Central memory CD8-positive, alpha-beta T cell (primary cell): Measurements from ENCODE around the gene MTG2.
A peak's percentile ranks its signal among the peaks of the same experiment; 100 is the strongest.
"Not testable (repeated sequence)": the region's sequence is repeated elsewhere in the genome, so short reads cannot be mapped to it uniquely, and the experiment has no call there.

Source experiments
- ATAC-seq: fragments of 150-1000 bp; cut with Tn5 transposase; replicated peaks from 2 replicates; pipeline ENCODE4 v1.10.0; 2022; ENCODE audit warnings: mild to moderate bottlenecking, moderate FRiP score, moderate number of reproducible peaks; ENCODE audit not compliant: poor library complexity, severe bottlenecking; ENCODE audit errors: extremely low read depth
- DNase-seq, 2 donors: peaks; one replicate each; pipeline ENCODE4 v3.0.0; 2021; ENCODE audit warnings: low spot score in 2 of 2
- H3K27ac Mint-ChIP-seq: one replicate; pipeline ENCODE4 v1.8.0; 2022; ENCODE audit warnings: low read depth, mild to moderate bottlenecking, moderate library complexity, mixed read lengths
- H3K27me3 Mint-ChIP-seq: one replicate; pipeline ENCODE4 v1.8.0; 2022; ENCODE audit warnings: mixed read lengths
- H3K36me3 Mint-ChIP-seq: one replicate; pipeline ENCODE4 v1.8.0; 2022; ENCODE audit warnings: mild to moderate bottlenecking, moderate library complexity, mixed read lengths; ENCODE audit not compliant: insufficient read depth
- H3K4me1 Mint-ChIP-seq: one replicate; pipeline ENCODE4 v1.8.0; 2022; ENCODE audit warnings: mixed read lengths
- H3K4me3 Mint-ChIP-seq: one replicate; pipeline ENCODE4 v1.8.0; 2022; ENCODE audit warnings: mild to moderate bottlenecking, moderate library complexity, mixed read lengths
- H3K9me3 Mint-ChIP-seq: one replicate; pipeline ENCODE4 v1.8.0; 2022; ENCODE audit warnings: mixed read lengths

MTG2 gene

DNA sequence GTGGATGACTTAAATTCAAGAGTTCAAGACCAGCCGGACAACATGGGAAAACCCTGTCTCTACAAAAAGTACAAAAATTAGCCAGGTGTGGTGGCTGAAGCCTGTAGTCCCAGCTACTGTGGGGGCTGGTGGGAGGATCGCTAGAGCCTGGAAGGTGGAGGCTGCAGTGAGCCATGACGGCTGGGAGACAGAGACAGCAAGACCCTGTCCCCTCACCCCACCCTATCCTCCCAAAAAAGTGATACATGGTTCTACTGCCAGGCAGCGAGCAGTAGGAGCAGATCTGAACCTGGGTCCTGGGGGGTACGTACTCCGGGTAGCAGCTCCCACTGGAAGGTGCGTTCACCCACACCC, 41.8 kb upstream of the MTG2 start:
- Mint-ChIP-seq H3K9me3 (no peaks in the 10 kb centered on the region), H3K27ac (peak overlapping the region; percentile 91), H3K27me3 (no peaks in the 10 kb centered on the region), H3K4me3 (peak overlapping the region; percentile 81), H3K36me3 (peaks cover 69% of the 10 kb centered on the region), H3K4me1 (peaks cover 56% of the 10 kb centered on the region)
- DNase-seq (no peak), ATAC-seq (no peak)

DNA sequence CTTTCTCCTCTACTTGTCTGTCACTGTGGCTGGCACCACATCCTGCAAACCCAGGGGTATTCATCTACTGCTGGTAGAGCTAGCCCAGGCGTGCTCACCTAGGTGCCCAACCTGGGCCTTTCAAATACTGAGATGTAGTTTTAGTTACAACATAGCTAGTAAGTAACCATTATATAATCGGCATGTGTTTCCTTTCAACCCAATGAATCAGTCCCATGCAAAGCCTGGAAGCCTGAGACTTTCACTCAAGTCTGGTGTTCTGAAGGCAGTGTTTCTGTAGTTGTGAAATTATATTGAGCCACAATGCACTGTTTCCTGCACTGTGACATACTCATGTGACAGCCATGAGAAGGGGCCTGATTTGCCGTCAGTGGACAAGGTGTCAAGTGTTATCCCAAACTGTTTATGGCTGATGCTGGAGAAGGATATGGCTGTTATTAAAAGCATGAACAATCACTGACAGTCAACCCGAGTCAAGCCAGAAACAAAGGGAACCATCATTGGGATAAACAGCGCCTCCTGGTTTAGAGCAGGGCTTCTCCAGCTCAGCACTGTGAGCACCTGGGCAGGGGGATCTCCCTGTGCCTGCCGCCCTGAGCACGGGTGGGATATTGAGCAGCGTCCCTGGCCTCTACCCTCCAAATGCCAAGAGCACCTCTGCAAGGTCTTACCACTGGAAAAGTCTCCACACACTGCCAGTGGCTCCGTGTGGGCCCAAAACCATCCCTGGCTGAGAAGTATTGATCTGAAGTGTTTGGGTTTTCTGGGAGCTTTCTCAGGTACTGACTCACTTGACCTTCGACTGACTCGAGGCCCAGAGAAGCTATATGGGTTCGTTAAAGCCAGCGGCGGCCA, 41.2 kb upstream of the MTG2 start:
- Mint-ChIP-seq H3K9me3 (no peaks in the 10 kb centered on the region), H3K36me3 (peaks cover 62% of the 10 kb centered on the region), H3K27ac (peak overlapping the region; percentile 91), H3K4me1 (peaks cover 51% of the 10 kb centered on the region), H3K4me3 (peak overlapping the region; percentile 81), H3K27me3 (no peaks in the 10 kb centered on the region)
- ATAC-seq (peak; percentile 62), DNase-seq (peak in 1 of 2 donors; percentile 55)

DNA sequence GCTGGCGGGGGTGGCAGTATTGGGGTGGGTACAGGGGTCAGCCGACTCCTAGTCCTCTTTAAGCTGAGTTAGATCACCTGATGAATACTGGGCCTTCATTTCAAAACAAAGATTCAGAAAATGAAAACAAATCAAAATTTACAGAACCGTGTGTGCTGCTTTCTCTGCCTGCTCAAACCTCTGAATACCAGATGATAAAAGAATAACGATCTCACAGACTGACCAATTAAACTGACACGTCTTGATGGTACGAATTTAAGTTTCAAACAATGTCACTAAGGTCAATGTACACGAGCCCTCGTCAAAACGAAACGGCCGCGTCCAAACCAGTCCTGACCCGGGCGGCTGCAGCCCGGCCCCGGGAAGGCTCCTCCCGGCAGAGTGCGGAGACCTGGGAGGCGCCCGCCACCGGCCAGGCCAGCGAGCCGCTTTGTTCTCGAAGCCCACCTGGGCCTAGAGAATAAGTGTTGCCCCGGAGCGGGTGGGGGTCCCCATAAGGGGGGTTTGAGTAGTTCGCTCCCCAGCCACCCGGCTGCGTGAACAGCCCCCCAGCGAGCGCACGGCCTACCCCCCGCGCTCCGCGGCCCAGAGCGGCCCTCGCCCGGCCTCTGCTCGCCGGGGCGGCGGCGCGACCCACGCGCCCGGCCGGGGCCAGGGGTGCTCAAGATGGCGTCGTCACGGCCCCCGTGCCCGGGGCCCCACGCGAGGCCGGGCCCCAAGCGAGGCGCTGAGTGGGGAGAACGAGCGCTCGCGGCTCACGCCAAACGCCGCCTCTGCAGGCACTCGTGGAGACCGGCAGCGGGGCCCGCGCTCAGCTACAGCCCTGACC, 40.4 kb upstream of the MTG2 start:
- peak; percentile 11 for ATAC-seq
- peak overlapping the region; percentile 91 for H3K27ac Mint-ChIP-seq
- H3K4me1 Mint-ChIP-seq = peaks cover 52% of the 10 kb centered on the region
- H3K9me3 Mint-ChIP-seq = no peaks in the 10 kb centered on the region
- peaks cover 56% of the 10 kb centered on the region for H3K36me3 Mint-ChIP-seq
- no peaks in the 10 kb centered on the region for H3K27me3 Mint-ChIP-seq
- no peak for DNase-seq
- H3K4me3 Mint-ChIP-seq = peak overlapping the region; percentile 81

DNA sequence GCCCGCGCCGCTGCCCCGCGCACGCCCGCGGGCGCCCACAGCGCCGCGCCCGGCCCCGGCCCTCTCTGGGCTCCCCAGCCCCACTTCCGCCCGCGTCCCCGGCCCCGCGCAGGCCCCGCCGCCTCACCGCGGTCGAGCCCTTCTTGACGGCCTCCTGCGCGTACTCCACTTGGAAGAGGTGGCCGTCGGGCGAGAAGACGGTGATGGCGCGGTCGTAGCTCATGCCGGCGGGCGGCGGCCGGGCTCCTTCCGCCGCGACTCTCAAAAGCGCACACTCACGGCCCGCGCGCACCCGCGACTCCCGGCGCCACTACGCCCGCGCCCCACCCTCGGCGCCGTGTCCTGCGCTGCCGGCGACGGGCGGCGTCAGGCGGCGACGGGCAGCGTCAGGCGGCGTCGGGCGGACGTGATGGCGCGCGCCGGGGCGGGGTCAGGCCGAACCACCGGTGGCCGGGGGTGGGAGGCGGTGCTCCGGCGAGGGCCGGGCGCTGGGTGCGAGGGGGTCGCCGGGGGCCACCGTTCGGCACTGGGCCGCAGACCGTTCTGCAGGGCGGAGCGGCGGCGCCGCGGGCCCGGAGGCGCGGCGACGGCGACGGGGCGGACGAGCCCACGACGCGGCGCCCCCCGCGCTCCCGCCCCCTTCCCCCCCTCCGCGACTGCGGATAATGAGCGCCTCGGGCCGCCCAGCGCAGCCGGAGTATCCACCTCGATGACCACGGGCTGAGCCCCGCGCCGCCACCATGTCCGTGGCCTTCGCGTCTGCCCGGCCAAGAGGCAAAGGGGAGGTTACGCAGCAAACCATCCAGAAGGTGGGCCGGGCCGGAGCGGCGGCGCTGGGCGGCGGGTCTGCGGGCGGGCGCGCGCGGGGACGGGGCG, 39.5 kb upstream of the MTG2 start, which contains the start of the genes PSMA7 and SS18L1:
PSMA7 (minus strand) TSS at position 314 of the 876 bp plus-strand sequence; CDS start at position 223, 91 bp downstream.
SS18L1 (plus strand) TSS at position 689 of the 876 bp plus-strand sequence; CDS start at position 741, 52 bp downstream.
- Mint-ChIP-seq H3K27me3 (no peaks in the 10 kb centered on the region), H3K4me3 (peak within 1 kb of the TSS; percentile 81), H3K4me1 (peaks cover 47% of the 10 kb centered on the region), H3K9me3 (no peaks in the 10 kb centered on the region), H3K27ac (peak within 1 kb of the TSS; percentile 91), H3K36me3 (peaks cover 50% of the 10 kb centered on the region)
- peak; percentile 74 to 79 for DNase-seq
- ATAC-seq = peak; percentile 81

DNA sequence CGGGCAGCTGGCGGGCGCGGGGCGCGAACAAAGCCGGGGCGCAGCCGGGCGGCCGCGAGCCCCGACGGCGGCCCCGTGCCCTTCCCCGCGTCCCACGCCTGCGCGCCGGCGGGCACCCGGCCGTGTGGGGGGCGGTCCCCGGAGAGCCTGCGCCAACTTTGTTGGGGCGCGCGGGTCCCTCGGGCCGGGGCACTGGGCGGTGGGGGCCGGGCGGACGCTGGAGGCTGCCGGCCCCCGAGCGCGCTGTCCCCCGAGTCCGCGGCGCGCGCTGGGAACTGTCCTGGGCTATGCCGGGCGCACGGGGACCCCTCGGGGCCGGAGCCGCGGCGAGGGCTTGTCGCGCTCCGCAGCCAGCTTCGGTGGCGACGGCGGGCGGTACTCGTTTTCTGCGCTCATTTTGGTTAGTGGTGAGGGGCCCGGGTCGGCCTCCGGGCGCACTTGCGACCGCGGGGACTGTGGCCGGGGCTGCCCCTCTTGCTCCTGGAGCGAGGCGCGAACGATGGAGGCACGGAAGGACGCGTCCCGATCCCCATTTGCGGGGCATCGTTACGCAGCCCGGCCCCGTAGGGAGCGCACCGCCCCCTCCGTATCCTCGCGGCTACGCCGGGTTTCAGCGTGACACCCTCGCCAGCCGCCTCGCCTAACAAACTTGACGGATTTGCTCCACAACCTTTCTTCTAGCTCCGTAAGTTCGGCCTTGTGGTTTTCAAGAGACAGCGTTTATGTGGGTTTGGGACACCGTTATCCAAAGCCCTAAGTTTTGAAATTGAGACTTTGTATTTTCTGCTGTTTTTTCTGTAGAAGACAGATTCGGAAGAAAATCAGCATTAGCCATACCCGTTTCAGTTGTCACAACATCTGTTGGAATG, 38.6 kb upstream of the MTG2 start:
- peak overlapping the region; percentile 62 for H3K27ac Mint-ChIP-seq
- DNase-seq = peak in 1 of 2 donors; percentile 32
- no peaks in the 10 kb centered on the region for H3K27me3 Mint-ChIP-seq
- no peaks in the 10 kb centered on the region for H3K9me3 Mint-ChIP-seq
- peaks cover 44% of the 10 kb centered on the region for H3K36me3 Mint-ChIP-seq
- peak overlapping the region; percentile 81 for H3K4me3 Mint-ChIP-seq
- peaks cover 47% of the 10 kb centered on the region for H3K4me1 Mint-ChIP-seq
- no peak for ATAC-seq

DNA sequence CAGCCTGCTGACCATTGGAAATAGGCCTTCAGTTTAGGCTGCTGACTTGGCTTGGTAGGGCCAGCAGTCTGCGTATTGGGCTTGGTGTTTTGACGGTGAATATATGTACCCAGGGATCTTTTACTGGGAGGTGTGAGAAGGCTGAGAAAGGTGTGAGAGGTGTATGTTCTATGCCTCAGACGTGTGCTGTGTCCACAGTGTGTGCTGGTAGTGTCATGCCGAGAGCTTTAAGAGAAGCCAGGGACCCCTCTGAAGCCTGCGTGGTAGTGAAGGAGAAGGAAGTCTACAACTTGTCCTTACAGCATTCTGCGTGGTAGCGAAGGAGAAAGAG, 37.2 kb upstream of the MTG2 start:
- Mint-ChIP-seq H3K27me3 (no peaks in the 10 kb centered on the region), H3K4me3 (peak overlapping the region; percentile 79), H3K4me1 (peaks cover 56% of the 10 kb centered on the region), H3K27ac (no peak overlapping the region), H3K36me3 (peaks cover 33% of the 10 kb centered on the region), H3K9me3 (no peaks in the 10 kb centered on the region)
- no peak for DNase-seq
- ATAC-seq = no peak

DNA sequence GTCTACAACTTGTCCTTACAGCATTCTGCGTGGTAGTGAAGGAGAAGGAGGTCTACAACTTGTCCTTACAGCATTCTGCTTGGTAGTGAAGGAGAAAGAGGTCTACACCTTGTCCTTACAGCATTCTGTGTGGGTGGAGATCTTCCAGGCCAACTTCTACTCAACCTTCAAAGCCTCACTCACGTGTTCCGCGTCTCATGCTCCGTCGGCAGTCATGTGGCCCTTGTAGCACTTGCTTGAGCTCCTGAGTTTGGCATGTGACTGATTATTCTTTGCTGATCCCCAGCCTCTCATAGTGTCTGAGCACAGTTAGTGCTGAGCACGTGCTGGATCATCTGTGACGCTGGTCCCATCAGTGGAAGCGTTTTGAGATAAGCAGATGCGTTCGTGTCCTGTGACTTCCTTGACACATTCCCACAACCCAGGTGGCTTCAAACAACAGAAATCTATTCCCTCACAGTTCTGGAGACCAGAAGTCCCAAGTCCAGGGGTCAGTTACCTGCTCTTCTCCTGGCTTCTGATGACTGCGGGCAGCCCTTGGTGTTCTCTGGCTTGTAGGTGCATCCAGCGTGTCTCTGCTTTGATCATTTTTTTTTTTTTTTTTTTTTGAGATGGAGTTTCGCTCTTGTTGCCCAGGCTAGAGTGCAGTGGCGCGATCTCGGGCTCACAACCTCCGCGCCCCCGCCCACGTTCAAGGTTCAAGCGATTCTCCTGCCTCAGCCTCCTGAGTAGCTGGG, 36.6 kb upstream of the MTG2 start:
- ATAC-seq (no peak), DNase-seq (no peak)
- Mint-ChIP-seq H3K4me1 (peaks cover 51% of the 10 kb centered on the region), H3K27me3 (no peaks in the 10 kb centered on the region), H3K36me3 (peaks cover 29% of the 10 kb centered on the region), H3K27ac (no peak overlapping the region), H3K4me3 (no peak overlapping the region), H3K9me3 (no peaks in the 10 kb centered on the region)

DNA sequence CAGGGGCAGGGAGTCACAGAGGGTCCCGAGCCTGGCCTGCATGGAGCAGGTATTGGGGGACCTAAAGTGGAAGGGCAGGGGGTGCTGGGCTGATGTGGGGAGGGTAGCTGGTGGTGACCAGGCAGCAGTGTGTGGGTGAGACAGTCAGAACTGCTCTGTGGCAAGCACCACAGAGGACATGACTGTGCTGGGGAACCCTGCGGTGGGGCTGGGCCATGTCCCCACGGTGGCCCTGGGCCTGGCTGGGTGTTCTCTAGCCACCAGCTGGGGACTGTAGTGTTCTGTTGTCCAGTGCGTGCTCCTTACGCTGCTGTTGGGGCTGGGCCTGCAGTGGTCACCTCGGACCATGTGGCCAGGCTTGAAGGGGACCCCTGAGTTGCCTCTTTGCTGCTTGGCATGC, 35.7 kb upstream of the MTG2 start:
- Mint-ChIP-seq H3K27me3 (no peaks in the 10 kb centered on the region), H3K4me1 (peaks cover 41% of the 10 kb centered on the region), H3K36me3 (peaks cover 21% of the 10 kb centered on the region), H3K27ac (no peak overlapping the region), H3K9me3 (no peaks in the 10 kb centered on the region), H3K4me3 (no peak overlapping the region)
- ATAC-seq (no peak), DNase-seq (no peak)

DNA sequence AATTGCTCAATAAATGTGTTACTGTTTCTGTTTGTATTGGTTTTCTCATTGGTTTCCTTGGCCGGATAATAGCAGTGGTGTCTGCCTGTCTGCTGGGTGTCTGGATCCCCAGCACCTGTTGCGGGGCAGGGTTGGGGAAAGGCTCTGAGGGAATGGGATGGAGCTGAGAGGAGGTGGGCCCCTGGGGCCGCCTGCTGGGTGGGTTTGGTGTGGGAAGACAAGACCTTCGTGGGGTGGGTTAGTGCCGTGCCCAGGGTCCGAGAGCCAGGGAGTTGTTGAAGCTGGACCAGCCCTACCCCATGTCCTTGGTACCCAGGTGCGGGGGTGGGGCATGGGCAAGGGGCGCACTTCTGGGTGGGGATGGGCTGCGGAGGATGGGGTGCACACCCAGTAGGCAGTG, 35.3 kb upstream of the MTG2 start:
- no peak overlapping the region for H3K27ac Mint-ChIP-seq

GRCh38 chr20:62148383-62148782, 34.4 kb upstream of the MTG2 start:
- not testable (repeated sequence) for H3K27ac Mint-ChIP-seq, DNase-seq, H3K4me3 Mint-ChIP-seq, H3K9me3 Mint-ChIP-seq, ATAC-seq, H3K27me3 Mint-ChIP-seq
- Mint-ChIP-seq H3K4me1 (peaks cover 40% of the 10 kb centered on the region), H3K36me3 (peaks cover 20% of the 10 kb centered on the region)

More for the DNA sequence above, 35.3 kb upstream of the MTG2 start:
- no peaks in the 10 kb centered on the region for H3K9me3 Mint-ChIP-seq
- peaks cover 40% of the 10 kb centered on the region for H3K4me1 Mint-ChIP-seq
- no peak overlapping the region for H3K4me3 Mint-ChIP-seq
- H3K36me3 Mint-ChIP-seq = peaks cover 19% of the 10 kb centered on the region
- no peak for DNase-seq
- H3K27me3 Mint-ChIP-seq = no peaks in the 10 kb centered on the region
- no peak for ATAC-seq

DNA sequence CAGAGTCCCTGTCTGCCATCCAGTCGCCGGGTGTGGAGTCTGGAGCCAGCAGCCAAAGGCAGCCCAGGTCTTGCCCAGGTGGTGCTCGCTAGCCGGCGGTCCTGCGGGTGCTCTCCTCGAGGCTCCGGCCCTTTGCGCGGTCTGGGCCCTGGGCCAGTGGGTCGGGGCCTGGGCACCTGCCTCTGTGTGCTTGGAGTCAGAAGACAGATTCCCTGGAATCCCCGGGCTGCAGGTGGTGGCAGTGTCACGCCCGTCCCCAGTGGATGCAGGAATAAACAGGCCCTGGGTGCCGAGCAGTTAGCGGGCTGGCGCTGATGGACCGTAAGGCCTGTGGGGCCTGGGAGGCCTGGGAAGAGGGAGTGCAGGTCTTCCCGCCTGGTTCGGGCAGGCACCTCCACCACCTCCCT, 33.9 kb upstream of the MTG2 start:
- peaks cover 40% of the 10 kb centered on the region for H3K4me1 Mint-ChIP-seq
- H3K36me3 Mint-ChIP-seq = peaks cover 20% of the 10 kb centered on the region
- no peaks in the 10 kb centered on the region for H3K9me3 Mint-ChIP-seq
- H3K4me3 Mint-ChIP-seq = no peak overlapping the region
- ATAC-seq (no peak), DNase-seq (no peak)
- H3K27me3 Mint-ChIP-seq = no peaks in the 10 kb centered on the region
- H3K27ac Mint-ChIP-seq = no peak overlapping the region
